Dermis blood vessel endothelial cell (primary cell): ENCODE data around the gene SYVN1. TPM values are rescaled to one million over a fixed set of nuclear protein-coding genes. Genes with fewer than 3 reads are reported as not detected.

Experiments used
- DNase-seq: peaks from one replicate; pipeline ENCODE4 v3.0.0; 2010
- total RNA-seq: library from RNA; depleted of rRNA; stranded (reverse); fragments of >200 nt; gene quantifications from 2 replicates; pipeline ENCODE4 v1.2.3, GENCODE V29; 2014

Gene SYVN1
- total RNA-seq, 1 donor from 2014 or later, result 19.2 TPM

DNA sequence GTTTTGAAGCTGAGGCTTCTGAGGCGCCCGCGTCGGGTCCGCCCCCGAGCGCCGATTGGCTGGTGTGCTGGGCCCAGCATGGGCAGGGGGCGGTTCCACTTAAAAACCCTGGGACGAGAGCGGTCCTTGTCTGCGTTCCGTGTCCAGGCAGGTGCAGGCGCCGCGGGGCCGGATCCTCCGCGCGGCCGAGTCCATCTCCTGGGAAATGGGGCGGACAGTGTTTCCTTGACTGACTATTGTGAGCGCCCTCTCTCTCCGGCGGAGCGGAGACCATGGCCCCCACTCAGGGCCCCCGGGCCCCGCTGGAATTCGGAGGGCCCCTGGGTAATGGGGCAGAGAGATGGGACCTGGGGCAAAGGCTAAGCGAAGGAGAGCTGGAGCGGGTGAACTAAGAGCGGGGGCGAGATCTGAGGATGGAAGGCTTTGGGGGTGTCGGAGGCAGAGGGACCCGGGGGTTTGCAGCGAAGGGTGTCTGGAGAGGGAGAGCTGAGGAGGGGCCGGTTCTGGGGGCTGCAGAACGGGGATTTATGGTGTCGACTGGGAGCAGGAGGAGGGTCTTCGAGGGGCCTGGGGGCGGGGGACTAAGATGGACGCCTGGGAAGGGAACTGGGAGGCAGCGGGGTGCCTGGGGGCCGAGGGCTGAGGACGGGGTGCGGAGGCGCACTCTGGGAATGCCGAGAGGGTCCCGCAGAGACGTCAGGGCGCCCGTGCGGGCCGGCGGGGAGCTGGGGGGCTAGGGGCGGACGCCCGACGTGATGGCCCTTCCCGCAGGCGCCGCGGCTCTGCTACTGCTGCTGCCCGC lies 22.4 kb downstream of the SYVN1 start, which contains the start of gene TM7SF2:
TSS of gene TM7SF2 (plus strand) at position 129 of the 802 bp plus-strand sequence. CDS start at position 273, 144 bp downstream.
- DNase-seq, result peak; percentile 94

DNA sequence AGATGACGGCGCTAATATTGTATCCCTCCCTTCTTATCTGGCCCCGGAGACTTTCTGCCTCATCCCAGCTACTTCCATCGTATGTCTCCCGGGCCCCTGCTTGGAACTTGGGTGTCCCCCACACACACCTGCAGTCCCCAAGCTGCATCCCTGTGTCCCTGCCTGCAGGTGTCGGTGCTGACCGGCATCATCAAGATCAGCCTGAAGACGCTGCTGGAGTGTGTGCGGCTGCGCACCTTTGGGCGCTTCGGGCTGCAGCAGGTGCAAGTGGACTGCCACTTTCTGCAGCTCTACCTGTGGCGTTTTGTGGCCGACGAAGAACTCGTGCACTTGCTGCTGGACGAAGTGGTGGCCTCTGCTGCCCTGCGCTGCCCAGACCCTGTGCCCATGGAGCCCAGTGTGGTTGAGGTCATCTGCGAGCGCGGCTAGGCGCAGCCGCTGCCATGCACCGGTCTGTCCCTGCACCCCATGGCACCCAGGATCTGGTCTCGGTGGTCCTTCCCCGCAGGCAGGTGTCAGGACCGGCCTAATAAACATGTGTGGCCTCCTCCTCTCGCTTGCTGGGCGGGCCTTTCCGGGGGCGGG lies 23.1 kb downstream of the SYVN1 start:
- no peak for DNase-seq

DNA sequence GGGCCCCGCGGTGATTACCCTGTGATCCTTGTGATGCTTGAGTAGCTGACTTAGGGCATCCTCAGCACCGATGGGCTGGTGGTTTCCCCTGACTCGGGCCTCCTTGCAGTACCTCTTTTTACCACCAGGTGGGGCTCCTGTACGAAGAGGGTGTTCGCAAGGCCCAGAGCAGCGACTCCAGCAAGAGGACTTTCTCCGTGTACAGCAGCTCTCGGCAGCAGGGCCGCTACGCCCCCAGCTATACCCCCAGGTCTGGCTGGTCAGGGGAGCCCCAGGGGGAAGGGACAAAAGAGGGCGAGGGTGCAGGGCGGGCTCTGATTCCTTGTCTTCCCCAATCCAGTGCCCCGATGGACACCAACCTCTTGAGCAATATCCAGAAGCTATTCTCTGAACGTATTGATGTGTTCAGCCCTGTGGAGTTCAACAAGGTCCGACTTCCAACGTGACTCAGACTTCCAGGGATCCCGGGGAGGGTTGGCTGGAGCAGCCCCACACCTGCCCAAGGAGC lies 23.9 kb downstream of the SYVN1 start:
- DNase-seq, result peak; percentile 89

DNA sequence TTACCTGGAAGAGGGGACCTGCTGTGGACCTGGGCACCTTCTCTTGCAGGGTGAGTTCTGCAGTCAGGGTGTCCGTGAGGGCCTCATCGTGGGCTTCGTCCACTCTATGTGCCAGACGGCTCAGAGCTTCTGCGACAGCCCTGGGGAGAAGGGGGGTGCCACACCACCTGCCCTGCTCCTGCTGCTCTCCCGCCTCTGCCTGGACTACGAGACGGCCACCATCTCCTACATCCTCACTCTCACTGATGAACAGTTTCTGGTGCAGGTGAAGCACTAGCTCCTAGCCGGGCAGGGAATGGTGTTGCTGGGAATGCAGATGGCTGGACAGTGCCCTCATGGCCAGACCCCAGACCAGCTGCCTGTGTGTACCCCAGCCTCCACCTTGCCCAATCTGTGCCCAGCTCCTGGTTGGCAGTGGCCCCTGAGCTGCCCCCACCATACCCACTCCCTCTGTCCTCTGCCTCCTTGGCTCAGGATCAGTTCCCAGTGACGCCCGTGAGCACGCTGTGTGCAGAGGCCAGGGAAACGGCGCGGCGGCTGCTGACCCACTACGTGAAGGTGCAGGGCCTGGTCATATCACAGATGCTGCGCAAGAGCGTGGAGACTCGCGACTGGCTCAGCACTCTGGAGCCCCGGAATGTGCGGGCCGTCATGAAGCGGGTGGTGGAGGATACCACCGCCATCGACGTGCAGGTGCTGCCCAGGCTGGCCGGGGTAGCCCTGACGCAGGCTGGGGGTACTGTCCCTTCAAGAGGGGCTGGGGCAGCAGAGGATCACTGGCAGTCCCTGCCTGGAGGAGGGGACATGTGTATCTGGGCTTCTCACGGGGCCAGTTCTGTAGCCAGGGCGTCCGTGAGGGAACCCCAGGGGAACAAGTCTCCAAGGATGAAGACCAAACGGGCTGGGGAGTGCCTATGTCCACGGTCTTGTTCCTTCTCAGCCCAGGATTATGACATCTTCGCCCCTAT lies 24.8 kb downstream of the SYVN1 start:
- no peak for DNase-seq

DNA sequence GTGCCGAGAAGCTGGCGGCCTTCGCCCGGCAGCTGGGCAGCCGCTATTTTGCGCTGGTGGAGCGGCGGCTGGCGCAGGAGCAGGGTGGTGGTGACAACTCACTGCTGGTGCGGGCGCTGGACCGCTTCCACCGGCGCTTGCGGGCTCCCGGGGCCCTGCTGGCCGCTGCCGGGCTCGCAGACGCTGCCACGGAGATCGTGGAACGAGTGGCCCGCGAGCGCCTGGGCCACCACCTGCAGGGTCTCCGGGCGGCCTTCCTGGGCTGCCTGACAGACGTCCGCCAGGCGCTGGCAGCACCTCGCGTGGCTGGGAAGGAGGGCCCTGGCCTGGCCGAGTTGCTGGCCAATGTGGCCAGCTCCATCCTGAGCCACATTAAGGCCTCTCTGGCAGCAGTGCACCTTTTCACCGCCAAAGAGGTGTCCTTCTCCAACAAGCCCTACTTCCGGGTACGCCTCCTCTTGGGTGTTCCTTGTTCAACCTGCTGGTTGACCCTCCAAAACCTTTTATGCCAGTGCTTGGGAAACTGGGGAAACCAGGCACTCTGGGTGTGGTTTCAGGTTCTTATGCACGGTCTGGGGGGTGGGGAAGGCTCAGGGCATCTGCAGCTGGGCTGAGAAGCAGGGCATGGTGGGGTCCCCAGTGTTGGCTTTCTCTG lies 25.7 kb downstream of the SYVN1 start:
- DNase-seq, result no peak

DNA sequence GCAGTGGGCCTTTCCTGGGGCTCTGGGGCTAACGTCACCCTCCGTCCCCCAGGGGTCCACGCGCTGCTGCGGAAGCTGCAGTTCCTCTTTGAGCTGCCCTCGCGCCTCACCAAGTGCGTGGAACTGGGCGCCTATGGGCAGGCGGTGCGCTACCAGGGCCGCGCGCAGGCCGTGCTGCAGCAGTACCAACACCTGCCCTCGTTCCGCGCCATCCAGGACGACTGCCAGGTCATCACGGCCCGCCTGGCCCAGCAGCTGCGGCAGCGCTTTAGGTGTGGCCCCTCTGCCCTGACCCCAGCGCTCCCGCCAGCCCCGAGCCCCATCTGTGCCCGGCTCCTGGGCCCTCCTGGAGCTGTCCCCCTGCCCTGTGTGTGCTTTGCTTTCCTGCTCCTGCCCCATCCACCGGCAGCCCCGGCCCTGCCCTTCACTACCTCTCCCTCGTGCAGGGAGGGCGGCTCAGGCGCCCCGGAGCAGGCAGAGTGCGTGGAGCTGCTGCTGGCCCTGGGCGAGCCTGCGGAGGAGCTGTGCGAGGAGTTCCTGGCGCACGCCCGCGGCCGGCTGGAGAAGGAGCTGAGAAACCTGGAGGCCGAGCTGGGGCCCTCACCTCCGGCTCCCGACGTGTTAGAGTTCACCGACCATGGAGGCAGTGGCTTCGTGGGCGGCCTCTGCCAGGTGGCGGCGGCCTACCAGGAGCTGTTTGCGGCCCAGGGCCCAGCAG lies 26.4 kb downstream of the SYVN1 start:
- no peak for DNase-seq

DNA sequence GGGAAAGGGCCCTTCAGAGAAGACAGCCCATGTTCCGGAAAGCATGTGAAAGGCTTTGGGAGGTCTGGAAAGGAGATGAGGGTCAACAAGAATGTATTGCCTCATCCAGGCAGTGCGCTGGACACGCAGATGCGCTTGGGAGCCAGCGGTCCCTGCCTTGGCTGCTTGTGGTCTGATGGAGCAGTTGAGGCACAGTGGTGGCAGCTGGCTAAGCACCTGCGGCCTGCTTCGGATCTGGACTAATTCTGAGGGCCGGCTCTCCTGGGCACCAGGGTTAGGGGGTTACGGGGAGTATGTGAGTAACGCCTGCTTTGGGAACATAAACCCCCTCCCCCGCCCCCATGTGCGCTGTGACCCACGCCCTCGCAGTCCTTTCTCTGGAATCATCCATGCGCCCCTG lies 27.2 kb downstream of the SYVN1 start:
- DNase-seq, result no peak

DNA sequence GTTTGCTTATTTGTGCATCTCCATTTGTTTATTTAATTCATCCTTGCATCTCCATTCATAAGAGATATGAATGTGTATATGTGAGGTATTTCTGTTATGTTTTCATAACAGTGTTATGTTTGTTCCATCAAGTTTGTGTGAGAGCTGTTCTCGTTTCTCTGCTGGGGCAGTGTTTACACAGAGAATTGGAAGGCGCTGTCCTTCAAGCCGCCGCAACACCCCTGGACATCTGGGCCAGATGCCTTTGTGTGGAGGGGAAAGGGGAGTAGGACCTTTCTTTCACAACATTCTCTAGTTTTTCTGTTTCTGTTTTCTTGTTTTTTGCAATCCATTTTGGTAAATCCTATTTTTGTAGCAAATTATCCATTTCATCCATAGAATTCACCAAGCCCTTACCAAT lies 29.7 kb downstream of the SYVN1 start:
- DNase-seq, result no peak

DNA sequence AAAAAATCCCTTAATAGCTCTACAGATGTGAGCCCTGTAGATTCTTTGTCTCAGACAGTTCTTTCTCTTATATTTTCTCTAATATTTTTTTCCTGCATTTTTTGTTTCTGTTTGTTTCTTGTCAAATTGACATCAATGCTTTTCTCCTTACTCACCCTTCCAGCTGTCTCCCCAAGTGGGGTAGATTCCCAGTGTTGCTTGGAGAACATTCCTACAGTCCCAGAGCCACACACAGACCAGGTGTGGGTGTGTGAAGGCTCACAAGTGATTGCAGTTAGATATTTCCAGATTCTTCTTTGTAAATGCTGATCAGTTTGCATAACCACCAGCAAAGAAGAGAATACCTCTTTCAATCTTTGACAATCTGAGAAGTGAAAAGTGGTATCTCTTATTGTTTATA lies 30.8 kb downstream of the SYVN1 start:
- no peak for DNase-seq

DNA sequence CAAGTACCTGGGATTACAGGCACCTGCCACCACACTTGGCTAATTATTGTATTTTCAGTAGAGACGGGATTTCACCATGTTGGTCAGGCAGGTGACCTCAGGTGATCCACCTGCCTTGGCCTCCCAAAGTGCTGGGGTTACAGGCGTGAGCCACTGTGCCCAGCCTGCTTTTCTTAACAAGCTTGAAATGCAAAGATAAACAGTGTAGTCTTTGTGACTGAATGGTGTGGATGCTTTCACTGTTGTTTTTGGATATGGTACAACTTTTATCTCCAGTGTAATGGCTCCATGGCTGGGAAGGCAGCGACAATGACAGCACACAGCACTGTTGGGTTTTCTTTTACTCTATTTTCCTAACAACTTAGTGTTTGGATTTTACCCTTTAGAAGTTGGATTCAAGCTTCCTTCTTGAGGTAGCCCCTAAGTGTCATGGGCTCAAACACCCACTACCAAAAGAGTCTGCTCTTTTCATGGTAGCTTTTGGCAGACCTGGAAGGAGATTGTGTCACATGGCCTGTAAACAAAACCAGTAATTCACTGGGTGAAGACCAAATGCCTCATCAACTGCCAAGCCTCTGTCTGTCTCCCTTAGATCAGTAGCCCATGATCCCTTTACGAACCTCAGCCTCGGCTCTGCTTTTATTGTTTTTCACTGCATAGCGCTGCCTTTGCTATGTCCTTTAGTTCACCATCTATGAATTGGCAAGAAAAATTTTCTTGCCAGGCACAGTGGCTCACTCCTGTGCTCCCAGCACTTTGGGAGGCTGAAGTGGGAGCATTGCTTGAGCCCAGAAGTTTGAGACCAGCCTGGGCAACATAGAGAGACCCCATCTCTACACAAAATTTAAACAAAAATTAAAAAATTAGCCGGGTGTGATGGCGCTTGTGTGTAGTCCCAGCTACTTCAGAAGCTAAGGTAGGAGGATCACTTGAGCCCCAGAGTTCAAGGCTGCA lies 31.9 kb downstream of the SYVN1 start:
- no peak for DNase-seq

DNA sequence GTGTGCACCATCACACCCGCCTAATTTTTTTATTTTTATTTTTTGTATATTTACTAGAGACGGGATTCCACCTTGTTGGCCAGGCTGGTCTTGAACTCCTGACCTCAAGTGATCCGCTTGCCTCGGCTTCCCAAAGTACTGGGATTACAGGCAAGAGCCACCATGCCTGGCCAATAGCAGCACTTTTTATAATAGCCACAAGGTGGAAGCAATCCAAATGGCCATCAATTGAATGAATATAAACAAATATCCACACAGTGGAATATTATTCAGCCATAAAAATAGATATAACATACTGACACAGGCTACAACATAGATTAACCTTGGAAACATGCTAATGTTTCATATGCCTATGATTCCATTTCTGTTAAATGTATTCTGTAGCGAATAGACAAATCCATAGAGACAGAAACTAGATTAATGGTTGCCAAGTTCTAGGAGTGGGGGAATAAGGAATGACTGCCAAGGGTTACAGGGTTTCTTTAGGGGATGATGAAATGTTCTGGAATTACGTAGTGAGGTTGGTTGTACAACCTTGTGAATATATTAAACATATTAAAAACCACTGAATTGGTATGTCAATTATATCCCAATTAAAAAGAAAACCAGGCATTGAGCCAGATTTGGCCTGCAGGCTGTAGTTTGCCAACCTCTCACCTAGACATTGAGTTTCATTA lies 33.5 kb downstream of the SYVN1 start:
- DNase-seq, result no peak

DNA sequence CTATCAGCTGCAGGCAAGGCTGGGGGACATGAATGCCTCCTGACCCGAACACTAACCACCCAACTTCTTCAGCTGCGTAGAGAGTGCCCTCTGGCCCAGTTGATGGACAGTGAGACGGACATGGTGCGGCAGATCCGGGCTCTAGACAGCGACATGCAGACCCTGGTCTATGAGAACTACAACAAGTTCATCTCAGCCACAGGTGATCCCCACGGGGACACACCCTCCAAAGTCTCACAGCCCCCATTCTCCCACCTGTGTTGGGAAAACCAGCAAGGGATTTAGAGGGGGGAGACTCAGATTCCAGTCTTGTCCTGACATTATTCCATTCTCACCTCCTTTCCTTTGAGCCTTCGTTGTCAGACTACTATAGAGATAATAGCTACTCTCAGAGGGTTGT lies 37.4 kb downstream of the SYVN1 start:
- no peak for DNase-seq

DNA sequence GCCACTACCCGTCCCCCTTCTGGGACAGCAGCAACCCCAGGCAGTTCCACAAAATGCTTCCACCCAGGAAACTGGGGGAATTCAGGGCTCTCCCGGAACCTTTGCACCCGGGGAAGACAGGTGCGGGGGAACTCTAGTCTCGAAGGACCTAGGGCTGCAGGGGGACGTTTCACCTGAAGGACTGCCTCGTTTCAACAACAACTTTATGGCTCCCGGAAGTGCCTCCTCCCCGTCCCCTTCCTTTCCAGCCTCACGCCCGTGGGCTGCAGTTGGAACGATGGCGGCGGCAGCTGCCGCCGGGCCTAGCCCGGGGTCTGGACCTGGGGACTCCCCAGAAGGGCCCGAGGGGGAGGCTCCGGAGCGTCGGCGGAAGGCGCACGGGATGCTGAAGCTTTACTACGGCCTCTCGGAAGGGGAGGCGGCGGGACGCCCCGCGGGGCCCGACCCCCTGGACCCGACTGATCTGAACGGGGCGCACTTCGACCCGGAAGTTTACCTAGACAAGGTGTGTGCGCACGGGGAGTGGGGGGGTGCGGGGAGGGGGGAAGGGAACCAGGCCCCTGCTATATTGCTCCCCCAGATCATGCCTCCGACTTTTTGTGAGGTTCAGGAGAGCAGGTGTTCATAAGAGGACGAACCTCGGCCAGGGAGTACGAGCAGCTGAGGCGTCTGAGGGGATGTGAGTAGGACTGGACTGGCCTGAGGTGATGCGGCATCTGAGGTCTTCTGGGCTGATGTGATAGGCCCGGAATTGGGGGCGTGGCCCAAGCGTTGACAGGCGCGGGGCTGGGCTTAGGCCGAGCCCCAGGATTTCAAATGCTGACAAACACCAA lies 38.1 kb downstream of the SYVN1 start, which contains the start of gene VPS51:
TSS of gene VPS51 (plus strand) at position 241 of the 833 bp plus-strand sequence. CDS start at position 278, 37 bp downstream.
- DNase-seq, result peak; percentile 94

DNA sequence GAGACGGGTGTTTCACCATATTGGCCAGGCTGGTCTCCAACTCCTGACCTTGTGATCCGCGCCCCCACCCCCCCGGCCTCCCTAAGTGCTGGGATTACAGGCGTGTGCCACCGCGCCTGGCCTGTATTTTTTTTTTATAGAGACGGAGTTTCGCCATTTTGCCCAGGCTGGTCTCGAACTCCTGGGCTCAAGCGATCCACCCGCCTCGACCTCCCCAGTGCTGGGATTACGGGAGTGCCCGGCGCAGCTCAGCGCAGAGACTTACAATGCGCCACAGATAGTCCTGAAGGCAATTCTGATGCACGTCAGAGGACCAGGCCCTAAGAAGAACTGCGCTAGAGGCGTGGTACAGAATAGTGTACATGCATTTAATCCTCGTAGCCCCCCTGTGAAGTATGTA lies 38.9 kb downstream of the SYVN1 start:
- DNase-seq, result no peak

DNA sequence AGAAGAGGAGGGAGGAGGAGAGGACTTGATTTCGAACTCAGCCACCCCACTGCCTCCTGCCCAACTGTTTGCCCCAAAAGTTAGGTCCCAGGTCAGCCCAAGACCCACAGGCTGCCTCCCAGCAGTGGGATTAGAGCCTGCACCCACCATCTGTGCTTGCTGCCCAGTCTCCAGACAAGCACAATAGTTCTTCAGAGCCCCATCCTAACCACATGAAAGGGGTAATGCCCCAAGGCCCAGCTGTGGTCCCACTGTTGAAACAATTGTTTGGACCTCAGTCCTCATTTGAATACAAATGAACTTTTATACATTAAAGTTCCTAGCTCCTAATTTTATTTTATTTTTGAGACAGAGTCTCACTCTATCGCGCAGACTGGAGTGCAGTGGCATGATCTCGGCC lies 43.7 kb downstream of the SYVN1 start:
- DNase-seq, result no peak

DNA sequence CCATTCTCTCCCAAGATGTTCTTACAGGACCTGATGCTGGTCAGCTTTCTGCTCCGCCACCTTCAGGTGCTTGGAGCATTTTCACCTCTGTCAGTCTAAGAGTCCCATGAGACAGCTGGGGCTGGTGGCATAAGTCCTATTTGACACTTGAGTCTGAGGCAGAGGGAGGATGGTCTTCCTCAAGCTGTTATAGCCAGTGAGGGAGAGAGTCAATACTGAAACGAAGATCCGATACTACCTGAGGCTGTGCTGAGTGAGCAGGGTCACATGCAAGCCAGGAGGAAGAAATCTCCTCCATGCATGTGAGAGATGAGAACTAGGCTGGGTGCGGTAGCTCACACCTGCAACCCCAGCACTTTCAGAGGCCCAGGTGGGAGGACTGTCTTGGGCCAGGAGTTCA lies 44.7 kb downstream of the SYVN1 start:
- DNase-seq, result no peak

DNA sequence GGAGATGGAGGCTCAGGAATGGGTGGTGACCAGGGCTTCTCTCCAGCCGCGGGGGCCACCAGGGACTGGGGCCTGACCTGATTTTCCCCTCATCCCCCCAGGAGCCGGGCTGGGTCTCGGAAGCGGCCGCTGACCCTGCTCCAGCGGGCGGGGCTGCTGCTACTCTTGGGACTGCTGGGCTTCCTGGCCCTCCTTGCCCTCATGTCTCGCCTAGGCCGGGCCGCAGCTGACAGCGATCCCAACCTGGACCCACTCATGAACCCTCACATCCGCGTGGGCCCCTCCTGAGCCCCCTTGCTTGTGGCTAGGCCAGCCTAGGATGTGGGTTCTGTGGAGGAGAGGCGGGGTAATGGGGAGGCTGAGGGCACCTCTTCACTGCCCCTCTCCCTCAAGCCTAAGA lies 46.5 kb downstream of the SYVN1 start:
- no peak for DNase-seq

DNA sequence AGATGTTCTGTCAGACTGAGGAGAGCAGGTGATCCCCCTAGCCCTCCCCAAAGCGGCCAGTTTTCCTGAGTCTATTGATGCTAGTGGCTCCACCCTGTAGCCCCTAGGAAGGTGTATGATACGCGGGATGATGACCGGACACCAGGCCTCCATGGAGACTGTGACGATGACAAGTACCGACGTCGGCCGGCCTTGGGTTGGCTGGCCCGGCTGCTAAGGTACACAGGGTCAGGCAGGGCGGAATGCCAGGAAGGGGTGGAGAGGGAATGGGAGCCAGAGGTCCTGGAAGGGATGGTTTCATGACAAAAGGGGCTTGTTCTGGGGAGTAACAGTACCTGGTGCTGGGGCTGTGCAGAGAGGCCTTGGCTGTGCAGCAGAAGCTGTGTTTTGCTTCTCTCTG lies 47.1 kb downstream of the SYVN1 start:
- DNase-seq, result no peak

DNA sequence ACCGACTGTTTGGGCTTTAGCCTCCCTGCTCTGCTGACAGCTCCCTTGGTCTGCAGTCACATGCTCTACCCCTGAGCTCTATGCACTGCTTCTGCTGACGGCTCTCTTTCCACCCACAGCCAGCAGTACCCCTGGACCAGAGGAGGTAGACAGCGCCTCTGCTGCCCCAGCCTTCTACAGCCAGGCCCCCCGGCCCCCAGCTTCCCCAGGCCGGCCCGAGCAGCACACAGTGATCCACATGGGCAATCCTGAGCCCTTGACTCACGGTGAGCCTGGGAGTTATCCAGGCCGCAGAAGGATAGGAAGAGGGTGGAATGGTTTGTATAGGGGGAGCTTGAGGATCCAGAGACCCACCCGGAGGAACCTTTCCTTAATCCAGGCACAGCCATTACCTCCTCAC lies 47.5 kb downstream of the SYVN1 start:
- no peak for DNase-seq
